ENCODE measurements around the gene SPOCK1. TPM values are rescaled to one million over a fixed set of nuclear protein-coding genes. Genes with fewer than 3 reads are reported as not detected.
A peak's percentile ranks its signal among the peaks of the same experiment; 100 is the strongest.

Gene SPOCK1
- total and polyA plus RNA-seq, 2 experiments from 2014 or later: 4.1 to 14.0 TPM

DNA sequence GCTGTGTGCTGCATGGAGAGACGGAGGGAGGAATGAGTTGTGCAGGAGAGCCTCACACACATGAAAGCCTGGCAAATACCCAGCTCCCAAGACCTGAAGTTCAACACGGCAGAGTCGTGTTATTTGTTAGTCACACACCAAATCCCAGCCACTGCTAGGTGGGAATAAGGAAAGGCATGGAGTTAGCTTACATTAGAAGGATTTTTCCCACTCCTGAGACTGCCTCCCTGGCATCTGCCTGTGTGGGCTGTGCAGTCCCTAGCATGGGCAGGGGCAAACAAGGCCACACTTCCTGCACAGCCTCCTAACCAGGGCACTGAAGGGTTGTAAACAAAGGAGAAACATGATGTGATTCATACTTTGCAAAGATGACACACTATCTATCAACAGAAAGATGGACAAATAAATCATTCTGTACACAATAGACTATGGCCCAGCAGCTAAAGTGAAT is 306.8 kb downstream of the SPOCK1 start:
- H3K27me3 ChIP-seq: no peaks in the 10 kb centered on the region
- no peak overlapping the region for H3K4me3 ChIP-seq
- no peak for TF ChIP-seq CTCF (IDR thresholded peaks at IDR 0.05; ENCODE audit: low read depth, low read length)
- H3K27ac ChIP-seq: no peak overlapping the region
- no peaks in the 10 kb centered on the region for H3K4me1 ChIP-seq (ENCODE audit: low read depth)
- H3K36me3 ChIP-seq: no peaks in the 10 kb centered on the region
- no peaks in the 10 kb centered on the region for H3K9me3 ChIP-seq (ENCODE audit: low read depth)
- DNase-seq (ENCODE audit: low read depth in 1 of 2, low spot score in 1 of 2): peak in 1 of 2 donors; percentile 12

DNA sequence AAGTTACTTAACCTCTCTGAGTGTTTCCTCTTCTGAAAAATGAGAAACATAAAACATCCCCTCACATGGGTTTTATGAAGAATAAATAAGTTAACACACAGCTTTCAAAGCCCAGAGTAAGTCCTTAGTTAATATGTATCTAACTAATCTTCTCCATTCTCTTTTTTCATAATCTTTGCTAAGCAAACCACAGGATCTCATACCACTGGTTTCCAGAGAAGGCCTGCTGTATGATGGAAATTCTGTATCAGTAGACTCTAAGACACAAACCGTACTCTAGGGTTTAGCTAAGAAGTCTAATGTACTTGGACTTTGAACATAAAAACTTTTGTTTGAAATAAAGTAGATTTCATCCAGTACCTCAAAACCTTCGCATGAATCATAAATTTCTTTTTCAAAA is 307.9 kb downstream of the SPOCK1 start:
- Histone ChIP-seq H3K27ac (no peak overlapping the region), H3K4me1 (ENCODE audit: low read depth) (no peaks in the 10 kb centered on the region), H3K9me3 (ENCODE audit: low read depth) (no peaks in the 10 kb centered on the region), H3K4me3 (no peak overlapping the region), H3K27me3 (no peaks in the 10 kb centered on the region), H3K36me3 (no peaks in the 10 kb centered on the region)
- TF ChIP-seq CTCF (IDR thresholded peaks at IDR 0.05; ENCODE audit: low read depth, low read length): no peak
- DNase-seq (ENCODE audit: low read depth in 1 of 2, low spot score in 1 of 2): no peak

DNA sequence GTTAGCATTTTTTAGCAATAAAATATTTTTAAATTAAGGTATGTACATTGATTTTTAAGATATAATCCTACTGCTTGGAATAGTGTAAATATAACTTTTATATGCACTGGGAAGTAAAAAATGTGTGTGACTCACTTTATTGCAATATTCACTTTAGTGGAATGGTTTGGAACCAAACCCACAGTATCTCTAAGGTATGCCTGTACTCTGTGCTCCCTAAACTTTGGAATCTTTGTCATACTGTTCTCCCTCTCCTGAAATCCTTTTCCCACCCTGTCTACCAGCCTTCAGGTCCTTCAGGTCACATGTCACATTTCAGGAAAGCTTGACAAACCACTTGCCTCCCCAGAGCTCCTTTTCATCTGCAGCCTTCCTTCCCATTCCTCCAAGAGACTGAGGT is 308.7 kb downstream of the SPOCK1 start:
- peak in 1 of 2 donors; percentile 9 for DNase-seq (ENCODE audit: low read depth in 1 of 2, low spot score in 1 of 2)
- H3K4me1 ChIP-seq (ENCODE audit: low read depth): no peaks in the 10 kb centered on the region
- H3K27me3 ChIP-seq: no peaks in the 10 kb centered on the region
- no peak overlapping the region for H3K4me3 ChIP-seq
- no peaks in the 10 kb centered on the region for H3K9me3 ChIP-seq (ENCODE audit: low read depth)
- no peaks in the 10 kb centered on the region for H3K36me3 ChIP-seq
- TF ChIP-seq CTCF (IDR thresholded peaks at IDR 0.05; ENCODE audit: low read depth, low read length): no peak
- no peak overlapping the region for H3K27ac ChIP-seq

GRCh38 chr5:137190031-137190430 is 309.1 kb downstream of the SPOCK1 start:
- Histone ChIP-seq H3K27ac (no peak overlapping the region), H3K9me3 (ENCODE audit: low read depth) (no peaks in the 10 kb centered on the region), H3K4me3 (no peak overlapping the region), H3K36me3 (no peaks in the 10 kb centered on the region), H3K4me1 (ENCODE audit: low read depth) (no peaks in the 10 kb centered on the region), H3K27me3 (no peaks in the 10 kb centered on the region)
- no peak for TF ChIP-seq CTCF (IDR thresholded peaks at IDR 0.05; ENCODE audit: low read depth, low read length)
- DNase-seq (ENCODE audit: low read depth in 1 of 2, low spot score in 1 of 2): no peak

- Histone ChIP-seq H3K9me3 (ENCODE audit: low read depth) (no peaks in the 10 kb centered on the region), H3K27ac (no peak overlapping the region), H3K4me3 (no peak overlapping the region), H3K4me1 (ENCODE audit: low read depth) (no peaks in the 10 kb centered on the region), H3K27me3 (no peaks in the 10 kb centered on the region), H3K36me3 (no peaks in the 10 kb centered on the region)
- no peak for TF ChIP-seq CTCF (IDR thresholded peaks at IDR 0.05; ENCODE audit: low read depth, low read length)
- DNase-seq (ENCODE audit: low read depth in 1 of 2, low spot score in 1 of 2): no peak
Measured at GRCh38 chr5:137188566-137188965, 310.6 kb downstream of the SPOCK1 start.
